GM12891 (cell line): ENCODE results near the gene NNAT.

ENCODE experiments used
- PAX5 ChIP-seq: IDR thresholded peaks from 2 replicates; pipeline ENCODE4 v1.6.1; 2011; ENCODE audit warnings: low read length, moderate library complexity, mild to moderate bottlenecking; ENCODE audit not compliant: insufficient read depth, severe bottlenecking
- POLR2A ChIP-seq: IDR thresholded peaks from 2 replicates; pipeline ENCODE4 v1.6.1; 2011; ENCODE audit warnings: low read depth, low read length, control low read depth
- POLR2AphosphoS5 ChIP-seq: IDR thresholded peaks from 2 replicates; pipeline ENCODE4 v1.6.1; 2011; ENCODE audit warnings: low read depth, low read length, control low read depth
- POU2F2 ChIP-seq: IDR thresholded peaks from 2 replicates; pipeline ENCODE4 v1.6.1; 2011; ENCODE audit warnings: low read depth, mild to moderate bottlenecking, control low read depth, low read length, moderate library complexity
- TAF1 ChIP-seq: IDR thresholded peaks from 2 replicates; pipeline ENCODE4 v1.6.1; 2011; ENCODE audit warnings: low read depth, low read length, control low read depth

- no peak for TF ChIP-seq POLR2A
- TF ChIP-seq POLR2AphosphoS5 = no peak
- TF ChIP-seq POU2F2 = no peak
- no peak for TF ChIP-seq PAX5
- TF ChIP-seq TAF1 = no peak
These were observed 3.0 kb upstream of the NNAT start for GRCh38 chr20:37518059-37518458.
